AG09319 (cell line): ENCODE results near the gene ANKRD17.
A peak's percentile ranks its signal among the peaks of the same experiment; 100 is the strongest.
"Not testable (repeated sequence)": the region's sequence is repeated elsewhere in the genome, so short reads cannot be mapped to it uniquely, and the experiment has no call there.

Experiments
- DNase-seq: peaks from one replicate; pipeline ENCODE4 v3.0.0-alpha.2; 2010; ENCODE audit warnings: low read depth; ENCODE audit errors: extremely low read depth
- CTCF ChIP-seq: IDR thresholded peaks from 2 replicates; pipeline ENCODE4 v1.5.1; 2011; ENCODE audit warnings: low read depth, mild to moderate bottlenecking, inconsistent platforms, low read length, moderate library complexity

The ANKRD17 gene

GRCh38 chr4:73258686-73259570, at the start of gene ANKRD17:
Gene ANKRD17 (minus strand): TSS chr4:73258798. CDS start chr4:73258668, 130 bp downstream.
- peak; percentile 82 for DNase-seq
- TF ChIP-seq CTCF: no peak

- peak; percentile 43 for TF ChIP-seq CTCF
- no peak for DNase-seq
Measured at GRCh38 chr4:73308286-73308685, 49.7 kb upstream of the ANKRD17 start.

- DNase-seq: no peak
- no peak for TF ChIP-seq CTCF
Measured at GRCh38 chr4:73303711-73304110, 45.1 kb upstream of the ANKRD17 start.

- no peak for TF ChIP-seq CTCF
- DNase-seq: no peak
Measured at GRCh38 chr4:73299548-73300280, 41.1 kb upstream of the ANKRD17 start.

GRCh38 chr4:73292661-73293060, 34.1 kb upstream of the ANKRD17 start:
- not testable (repeated sequence) for DNase-seq

GRCh38 chr4:73281982-73282381, 23.4 kb upstream of the ANKRD17 start:
- no peak for DNase-seq
- TF ChIP-seq CTCF: no peak

GRCh38 chr4:73281396-73281795, 22.8 kb upstream of the ANKRD17 start:
- DNase-seq: no peak
- TF ChIP-seq CTCF: no peak
